Activated CD4-positive, alpha-beta T cell treated with anti-CD3 and anti-CD28 coated beads for 1 hour (primary cell): ENCODE measurements around the gene CYP4F22.
"Not testable (repeated sequence)": the region's sequence is repeated elsewhere in the genome, so short reads cannot be mapped to it uniquely, and the experiment has no call there.

Source experiments
- DNase-seq: peaks from one replicate; pipeline ENCODE4 v3.0.0-alpha.2; 2020

CYP4F22 gene

GRCh38 chr19:15508035-15508710, at the start of gene CYP4F22:
Gene CYP4F22 (plus strand): TSS chr19:15508525. CDS start chr19:15525337, 16,812 bp downstream.
- no peak for DNase-seq

DNA sequence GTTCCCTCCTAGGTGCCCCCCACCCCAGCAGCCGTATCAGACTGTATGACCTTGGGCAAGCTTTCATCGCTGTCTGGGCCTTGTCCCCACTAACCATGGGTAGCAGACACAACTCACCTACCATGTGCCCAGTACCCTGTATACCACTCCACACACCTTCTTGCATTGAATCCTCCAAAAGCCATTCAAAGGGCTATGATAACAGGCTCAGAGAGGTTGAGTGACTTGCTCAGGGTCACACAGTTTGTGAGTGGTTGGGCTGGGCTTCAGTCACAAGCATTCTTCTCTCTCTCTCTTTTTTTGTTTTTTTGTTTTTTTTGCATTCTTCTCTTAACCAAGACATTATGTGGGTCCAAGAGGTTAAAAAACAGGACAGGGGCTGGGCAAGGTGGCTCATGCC, 46.6 kb upstream of the CYP4F22 start:
- no peak for DNase-seq

DNA sequence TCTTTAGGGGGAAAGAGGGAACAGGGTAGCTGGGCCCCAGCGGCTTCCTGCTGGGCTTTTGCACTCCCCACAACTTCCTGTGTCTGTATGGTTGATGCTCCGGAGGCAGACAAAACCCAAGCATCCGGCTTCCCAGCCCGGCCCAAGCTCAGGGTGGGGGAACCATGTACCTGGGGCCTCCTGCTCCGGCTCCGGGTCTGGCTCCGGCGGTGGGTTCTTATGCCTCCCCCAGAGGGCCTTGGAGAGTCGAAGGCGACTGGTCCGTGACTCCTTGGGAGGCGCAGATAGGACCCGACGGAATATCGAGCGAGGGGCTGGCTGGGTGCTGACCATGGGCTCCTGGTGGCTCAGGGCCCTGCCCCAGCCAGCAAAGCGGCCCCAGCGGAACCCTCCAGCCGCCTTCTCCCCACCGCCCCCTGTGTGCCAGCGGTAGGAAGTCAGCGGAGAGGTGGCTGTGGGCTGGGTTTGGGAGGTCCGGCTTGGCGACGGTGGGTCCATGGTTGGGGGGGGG, 44.4 kb upstream of the CYP4F22 start:
- peak; percentile 63 for DNase-seq

DNA sequence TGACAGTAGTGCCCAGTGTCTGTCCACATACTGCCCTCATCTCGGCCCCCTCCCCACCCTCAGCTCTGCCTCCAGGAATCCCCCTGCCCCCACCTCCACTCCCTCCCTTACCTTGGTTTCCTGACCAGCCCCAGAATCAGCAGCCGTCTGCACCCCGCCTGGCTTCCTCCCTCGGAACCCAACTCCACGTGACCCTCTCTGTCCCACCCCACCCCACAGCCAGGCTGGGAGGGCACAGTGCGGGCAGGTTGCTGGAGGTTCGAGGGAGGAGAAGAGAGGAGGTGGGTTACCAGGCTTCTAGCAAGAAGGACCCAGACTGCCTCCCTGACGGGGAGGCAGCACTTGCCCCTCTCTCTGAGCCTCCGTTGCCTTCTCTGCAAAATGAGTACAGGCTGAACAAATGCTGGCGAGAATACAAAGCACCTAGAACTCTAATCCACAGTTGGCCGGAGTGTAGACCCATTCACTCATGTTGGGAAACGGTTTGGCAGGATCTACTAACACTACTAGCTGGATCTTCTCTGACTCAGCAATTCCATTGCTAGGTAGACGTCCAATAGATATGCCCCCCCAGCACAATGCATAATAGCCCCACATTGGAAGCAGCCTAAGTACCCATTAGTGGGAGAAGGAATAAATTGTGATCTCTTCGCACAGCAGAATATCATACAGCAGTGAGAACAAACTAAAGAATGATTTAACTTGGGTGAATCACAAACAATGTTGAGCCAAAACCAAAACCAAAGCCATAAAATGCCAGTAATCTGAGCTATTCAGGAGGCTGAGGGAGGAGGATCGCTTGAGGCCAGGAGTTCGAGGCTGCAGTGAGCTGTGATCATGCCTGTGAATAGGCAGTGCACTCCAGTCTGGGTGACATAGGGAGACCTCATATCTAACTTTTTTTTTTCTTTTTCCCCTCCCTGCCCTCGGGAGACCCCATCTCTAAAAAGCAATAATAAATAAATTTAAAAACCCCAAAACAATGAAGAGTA, 43.6 kb upstream of the CYP4F22 start, which contains the start of gene RASAL3:
Gene RASAL3 (minus strand): TSS at position 151 of the 992 bp plus-strand sequence. CDS start 186 bp downstream, outside the sequence.
- peak; percentile 56 for DNase-seq

- peak; percentile 51 for DNase-seq
Observed at GRCh38 chr19:15466851-15467733, 41.2 kb upstream of the CYP4F22 start.

GRCh38 chr19:15467734-15468214, 40.6 kb upstream of the CYP4F22 start:
- no peak for DNase-seq

- no peak for DNase-seq
Observed at GRCh38 chr19:15468675-15469512, 39.4 kb upstream of the CYP4F22 start.

- no peak for DNase-seq
Observed at GRCh38 chr19:15469513-15470297, 38.6 kb upstream of the CYP4F22 start.

DNA sequence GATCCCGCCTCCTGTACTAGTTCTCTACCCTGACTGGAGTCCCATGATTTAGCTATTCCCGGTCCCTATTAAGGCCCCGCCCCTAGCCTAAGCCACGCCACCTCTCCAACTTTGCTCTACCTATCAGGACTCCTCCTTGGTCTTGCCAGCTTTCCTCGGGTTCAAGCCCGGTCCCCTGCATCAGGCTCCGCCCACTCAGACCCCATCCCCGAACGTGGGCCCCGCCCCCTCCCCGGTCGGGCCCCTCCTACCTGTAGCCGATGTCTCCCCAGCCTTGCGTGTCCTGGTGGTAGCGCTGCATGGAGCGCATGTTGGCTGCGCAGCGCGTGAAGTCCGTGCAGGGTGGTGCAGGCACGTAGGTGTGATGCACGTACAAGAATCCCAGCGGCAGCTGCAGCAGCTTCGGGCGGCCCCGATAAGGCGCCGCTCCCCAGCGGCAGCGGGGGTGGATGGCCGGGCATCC, 36.7 kb upstream of the CYP4F22 start:
- no peak for DNase-seq

DNA sequence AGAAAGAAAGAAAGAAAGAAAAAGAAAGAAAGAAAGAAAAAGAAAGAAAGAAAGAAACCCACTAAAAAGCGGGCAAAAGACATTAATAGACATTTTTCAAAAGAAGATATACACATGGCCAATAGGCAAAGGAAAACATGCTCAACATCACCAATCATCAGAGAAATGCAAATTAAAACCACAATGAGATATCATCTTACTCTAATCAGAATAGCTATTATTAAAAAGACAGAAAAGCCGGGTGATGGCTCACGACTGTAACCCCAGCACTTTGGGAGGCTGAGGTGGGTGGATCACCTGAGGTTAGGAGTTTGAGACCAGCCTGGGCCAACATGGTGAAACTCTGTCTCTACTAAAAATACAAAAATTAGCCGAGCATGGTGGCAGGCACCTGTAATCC, 34.5 kb upstream of the CYP4F22 start:
- DNase-seq, result not testable (repeated sequence)

GRCh38 chr19:15475169-15475568, 33.2 kb upstream of the CYP4F22 start:
- DNase-seq, result no peak

DNA sequence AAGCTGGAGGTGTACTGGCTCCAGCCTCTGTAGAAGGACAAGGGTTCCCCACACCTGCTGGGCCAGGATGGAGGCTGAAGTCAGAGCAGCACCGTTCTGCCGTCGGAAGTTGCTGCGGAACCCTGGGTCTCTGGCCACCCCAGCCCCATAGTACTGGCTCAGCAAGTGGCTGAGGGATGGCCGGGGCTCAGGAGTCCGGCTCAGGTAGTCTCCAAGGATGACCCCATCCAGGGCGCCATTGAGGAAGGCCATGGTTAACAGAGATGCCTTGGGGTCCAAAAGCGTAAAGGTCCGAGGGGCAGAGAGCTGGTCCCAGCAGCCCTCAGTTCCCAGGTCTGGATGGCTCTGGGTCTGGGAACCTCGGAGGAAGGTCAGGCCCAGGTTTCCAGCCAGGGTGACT, 32.7 kb upstream of the CYP4F22 start:
- no peak for DNase-seq

- DNase-seq, result no peak
Observed at GRCh38 chr19:15476325-15476724, 32.0 kb upstream of the CYP4F22 start.

DNA sequence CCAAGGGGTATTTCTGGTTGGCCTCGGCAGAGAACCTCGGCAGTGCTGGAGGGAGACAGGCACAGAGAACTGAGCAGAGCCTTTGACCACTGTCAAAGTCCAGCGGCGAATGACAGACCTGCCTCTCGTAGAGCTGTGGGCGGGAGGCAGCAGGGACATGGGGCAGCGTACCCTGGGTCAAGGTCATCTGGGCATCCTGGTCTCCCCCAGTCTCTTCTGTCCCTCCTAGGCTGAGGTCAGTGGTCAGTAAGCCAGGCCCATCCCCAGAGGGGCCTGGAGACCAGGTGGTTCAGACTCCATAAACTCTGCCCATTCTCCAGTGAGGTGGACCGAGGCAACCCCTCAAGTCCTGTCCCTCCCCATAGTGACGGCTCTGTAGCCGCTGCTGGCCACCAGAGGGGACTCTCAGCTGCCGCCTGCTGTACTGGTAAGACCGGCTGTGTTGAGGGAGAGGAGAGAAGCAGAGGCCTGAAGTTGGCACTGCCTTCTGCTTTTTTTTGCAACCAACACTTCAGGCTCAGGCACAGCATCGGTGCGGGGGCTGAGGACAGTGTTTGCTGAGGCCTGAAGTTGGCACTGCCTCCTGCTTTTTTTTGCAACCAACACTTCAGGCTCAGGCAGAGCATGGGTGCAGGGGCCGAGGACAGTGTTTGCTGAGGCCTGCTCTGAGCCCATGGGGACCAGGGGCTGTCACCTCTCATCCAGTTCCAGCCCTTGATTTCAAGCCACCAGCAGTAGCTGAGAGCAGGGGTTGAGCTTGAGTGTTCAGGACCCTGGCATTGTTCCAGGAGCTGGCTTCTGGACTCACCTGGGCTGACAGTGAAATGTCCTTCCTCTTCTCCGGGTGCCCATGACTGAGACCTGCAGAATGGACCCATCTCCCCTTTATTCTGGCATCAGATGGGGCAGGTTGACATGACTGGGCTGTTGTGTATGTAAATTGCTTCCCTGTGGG, 28.7 kb upstream of the CYP4F22 start, which contains the start of gene PGLYRP2:
Gene PGLYRP2 (minus strand): TSS at position 111 of the 955 bp plus-strand sequence. CDS start 130 bp downstream, outside the sequence.
- no peak for DNase-seq

DNA sequence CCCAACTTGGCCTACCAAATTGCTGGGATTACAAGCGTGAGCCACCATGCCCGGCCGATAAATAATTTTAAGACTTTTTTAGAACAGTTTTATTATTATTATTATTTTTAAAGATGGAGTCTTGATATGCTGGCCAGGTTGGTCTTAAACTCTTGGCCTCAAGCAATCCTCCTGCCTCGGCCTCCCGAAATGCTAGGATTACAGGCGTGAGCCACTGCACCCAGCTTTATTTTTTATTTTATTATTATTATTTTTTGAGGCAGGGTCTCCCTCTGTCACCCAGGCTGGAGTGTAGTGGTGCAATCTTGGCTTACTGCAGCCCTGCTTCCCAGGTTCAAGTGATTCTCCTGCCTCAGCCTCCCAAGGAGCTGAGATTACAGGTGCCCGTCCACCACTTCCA, 27.3 kb upstream of the CYP4F22 start:
- not testable (repeated sequence) for DNase-seq

DNA sequence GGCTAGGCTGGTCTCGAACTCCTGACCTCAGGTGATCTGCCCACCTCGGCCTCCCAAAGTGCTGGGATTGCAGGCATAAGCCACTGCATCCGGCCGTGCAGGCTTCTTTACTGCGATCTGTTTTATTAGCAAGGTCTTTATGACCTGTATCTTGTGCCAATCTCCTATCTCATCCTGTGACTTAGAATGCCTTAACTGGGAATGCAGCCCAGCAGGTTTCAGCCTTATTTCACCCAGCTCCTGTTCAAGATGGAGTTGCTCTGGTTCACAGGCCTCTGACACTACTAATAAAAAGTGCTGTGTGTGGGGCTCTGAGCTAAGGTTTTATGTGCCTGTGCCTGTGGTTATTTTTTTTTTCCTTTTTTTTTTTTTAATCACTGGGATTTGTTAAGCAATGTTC, 22.6 kb upstream of the CYP4F22 start:
- DNase-seq, result not testable (repeated sequence)

DNA sequence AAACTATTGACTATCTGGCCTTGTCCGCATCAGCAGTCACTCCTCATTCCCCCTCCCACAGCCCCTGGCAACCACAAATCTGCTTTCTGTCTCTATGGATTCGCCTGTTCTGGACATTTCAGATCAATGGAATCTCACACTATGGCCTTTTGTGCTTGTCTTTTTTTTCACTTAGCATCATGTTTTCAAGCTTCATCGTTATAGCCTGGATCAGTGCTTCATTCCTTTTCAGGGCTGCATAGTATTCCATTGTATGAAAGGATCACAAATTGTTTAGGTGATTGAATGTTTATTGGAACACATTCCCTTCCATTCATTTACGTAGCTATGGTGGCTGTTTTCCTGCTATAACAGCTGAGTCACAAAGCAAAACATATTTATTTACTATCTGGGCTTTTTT, 21.3 kb upstream of the CYP4F22 start:
- DNase-seq, result no peak

DNA sequence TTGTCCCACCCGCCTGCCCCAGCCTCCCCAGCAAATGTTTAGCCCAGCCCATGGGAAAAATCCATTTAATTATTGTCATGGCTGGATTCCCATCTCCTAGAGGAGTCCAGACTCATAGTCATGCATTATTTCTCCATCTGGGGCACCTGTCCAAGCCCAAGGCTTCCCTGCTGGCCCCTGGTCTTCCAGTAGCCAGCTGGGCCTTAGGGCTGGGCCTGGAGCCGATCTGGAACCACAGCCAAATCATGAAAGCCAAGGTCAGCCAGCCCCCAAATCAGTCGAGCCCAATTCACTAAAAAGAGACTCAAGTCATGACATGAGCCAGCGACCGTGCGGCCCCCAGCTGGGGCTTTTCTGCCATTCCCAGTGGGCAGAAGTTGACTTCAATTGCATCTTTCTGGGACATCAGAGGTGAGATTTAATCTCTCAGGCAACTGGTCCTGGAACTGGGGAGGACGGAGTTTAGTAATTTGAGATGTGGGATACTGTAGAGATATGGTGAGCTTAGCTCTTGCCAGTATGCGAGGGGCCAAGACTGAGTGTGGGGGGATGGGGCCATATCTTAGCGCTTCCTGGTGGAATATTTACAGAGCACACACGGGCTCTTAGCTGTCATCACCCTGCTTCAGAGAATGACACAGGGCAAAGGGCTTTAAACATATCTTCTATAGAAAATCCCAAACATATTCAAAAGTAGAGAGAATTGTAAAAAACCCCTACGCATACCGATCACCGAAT, 19.7 kb upstream of the CYP4F22 start:
- DNase-seq, result no peak
